Mucosa of stomach (tissue), 1 donor: ENCODE results near the gene VPS4B.
"Not testable (repeated sequence)": the region's sequence is repeated elsewhere in the genome, so short reads cannot be mapped to it uniquely, and the experiment has no call there.

ENCODE experiments used
- H3K27me3 ChIP-seq: one replicate; pipeline ENCODE4 v1.7.0; 2013; ENCODE audit warnings: mild to moderate bottlenecking, low read length; ENCODE audit not compliant: control insufficient read depth, insufficient read depth
- H3K36me3 ChIP-seq: one replicate; pipeline ENCODE4 v1.7.0; 2013; ENCODE audit warnings: low read length; ENCODE audit not compliant: control insufficient read depth, insufficient read depth
- H3K4me1 ChIP-seq: one replicate; pipeline ENCODE4 v1.7.0; 2013; ENCODE audit warnings: mild to moderate bottlenecking, low read length; ENCODE audit not compliant: control insufficient read depth, insufficient read depth
- H3K4me3 ChIP-seq: one replicate; pipeline ENCODE4 v1.7.0; 2013; ENCODE audit warnings: low read length
- H3K9ac ChIP-seq: one replicate; pipeline ENCODE4 v1.7.0; 2013; ENCODE audit warnings: mild to moderate bottlenecking, low read length, moderate library complexity
- H3K9me3 ChIP-seq: one replicate; pipeline ENCODE4 v1.7.0; 2013; ENCODE audit warnings: mild to moderate bottlenecking, low read length, moderate library complexity; ENCODE audit not compliant: control insufficient read depth
- donor health status: Pancreatic carcinoma.

VPS4B gene

DNA sequence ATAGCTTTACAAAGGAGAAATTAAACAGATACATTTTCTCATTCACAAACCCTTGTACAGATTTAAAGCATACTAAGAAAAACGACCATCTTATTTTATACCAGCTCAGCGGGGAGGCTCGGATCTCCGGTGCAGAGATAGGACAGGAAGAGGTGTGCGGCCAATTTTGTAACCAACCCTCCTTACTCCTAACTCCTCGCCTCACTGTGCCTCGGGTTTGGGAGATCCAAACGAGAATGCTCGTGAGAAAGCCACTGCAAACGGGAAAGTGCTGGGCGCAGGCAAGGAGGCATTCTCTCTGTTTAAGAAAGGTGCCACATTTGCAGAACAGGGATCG lies 56.4 kb downstream of the VPS4B start:
- Histone ChIP-seq H3K27me3 (no peaks in the 10 kb centered on the region), H3K9ac (peak overlapping the region; percentile 80)

DNA sequence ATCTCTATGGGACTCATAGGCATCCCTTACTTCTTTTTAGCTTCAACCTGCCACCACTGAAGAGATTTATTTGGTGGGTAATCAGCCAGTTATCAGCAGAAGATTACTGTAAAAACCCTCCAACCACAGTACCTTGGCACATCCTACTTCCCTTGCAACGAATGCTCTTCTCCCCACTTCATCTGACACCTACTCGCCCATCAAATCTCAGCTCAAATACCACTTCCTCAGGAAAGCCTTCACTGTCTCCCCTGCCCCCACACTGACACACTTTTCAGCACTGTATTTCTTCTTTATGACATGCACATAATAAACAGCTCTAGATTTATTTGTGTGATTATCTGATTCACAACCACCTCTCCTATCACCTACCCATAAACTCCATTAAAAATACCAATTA lies 58.3 kb downstream of the VPS4B start:
- Histone ChIP-seq H3K9ac (no peak overlapping the region), H3K27me3 (no peaks in the 10 kb centered on the region), H3K4me1 (no peaks in the 10 kb centered on the region), H3K9me3 (no peaks in the 10 kb centered on the region), H3K4me3 (no peak overlapping the region), H3K36me3 (no peaks in the 10 kb centered on the region)

More for the DNA sequence above, 56.4 kb downstream of the VPS4B start:
- Histone ChIP-seq H3K4me1 (no peaks in the 10 kb centered on the region), H3K36me3 (no peaks in the 10 kb centered on the region), H3K9me3 (no peaks in the 10 kb centered on the region), H3K4me3 (peak overlapping the region; percentile 48)

DNA sequence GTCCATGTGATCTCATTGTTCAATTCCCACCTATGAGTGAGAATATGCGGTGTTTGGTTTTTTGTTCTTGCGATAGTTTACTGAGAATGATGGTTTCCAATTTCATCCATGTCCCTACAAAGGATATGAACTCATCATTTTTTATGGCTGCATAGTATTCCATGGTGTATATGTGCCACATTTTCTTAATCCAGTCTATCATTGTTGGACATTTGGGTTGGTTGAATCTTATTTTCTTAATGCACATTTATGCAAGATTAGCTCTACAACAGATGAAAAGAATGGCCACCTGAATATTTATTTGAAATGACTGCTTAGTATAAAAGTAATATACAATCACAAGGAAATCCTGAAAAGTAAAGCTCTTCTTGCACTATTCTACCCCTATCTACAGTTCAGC lies 58.9 kb downstream of the VPS4B start:
- H3K4me1 ChIP-seq: not testable (repeated sequence)

DNA sequence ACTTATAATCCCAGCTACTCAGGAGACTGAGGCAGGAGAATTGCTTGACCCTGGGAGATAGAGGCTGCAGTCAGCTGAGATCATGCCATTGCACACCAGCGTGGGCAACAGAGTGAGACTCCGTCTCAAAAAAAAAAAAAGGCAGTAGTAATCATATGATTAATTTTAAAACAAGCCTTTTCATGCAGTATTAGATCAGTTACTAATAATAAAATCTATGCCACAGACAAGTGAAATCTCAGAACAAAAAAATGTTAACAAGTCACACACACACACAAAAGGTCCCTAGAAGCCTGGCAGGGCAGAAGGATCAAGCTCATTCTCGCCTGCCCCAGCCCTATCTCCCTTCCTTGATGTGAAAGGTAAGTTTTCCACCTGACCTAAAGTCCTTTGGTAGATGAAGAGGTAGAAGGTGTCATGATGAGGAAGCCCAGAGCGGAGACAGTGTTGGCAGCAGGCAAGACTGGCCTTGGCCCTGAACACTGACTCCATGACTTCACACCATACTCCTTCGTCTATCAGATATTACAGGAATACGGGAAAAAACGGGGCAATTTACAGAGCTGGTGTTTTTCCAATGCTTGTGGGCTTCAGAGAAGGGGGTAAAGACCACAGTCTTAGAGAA lies 65.9 kb downstream of the VPS4B start:
- no peaks in the 10 kb centered on the region for H3K4me1 ChIP-seq
- H3K9ac ChIP-seq: no peak overlapping the region
- H3K36me3 ChIP-seq: no peaks in the 10 kb centered on the region
- H3K4me3 ChIP-seq: no peak overlapping the region
- H3K27me3 ChIP-seq: no peaks in the 10 kb centered on the region
- no peaks in the 10 kb centered on the region for H3K9me3 ChIP-seq

More for the DNA sequence above, 58.9 kb downstream of the VPS4B start:
- H3K9ac ChIP-seq, H3K36me3 ChIP-seq, H3K4me3 ChIP-seq, H3K27me3 ChIP-seq, H3K9me3 ChIP-seq: not testable (repeated sequence)

DNA sequence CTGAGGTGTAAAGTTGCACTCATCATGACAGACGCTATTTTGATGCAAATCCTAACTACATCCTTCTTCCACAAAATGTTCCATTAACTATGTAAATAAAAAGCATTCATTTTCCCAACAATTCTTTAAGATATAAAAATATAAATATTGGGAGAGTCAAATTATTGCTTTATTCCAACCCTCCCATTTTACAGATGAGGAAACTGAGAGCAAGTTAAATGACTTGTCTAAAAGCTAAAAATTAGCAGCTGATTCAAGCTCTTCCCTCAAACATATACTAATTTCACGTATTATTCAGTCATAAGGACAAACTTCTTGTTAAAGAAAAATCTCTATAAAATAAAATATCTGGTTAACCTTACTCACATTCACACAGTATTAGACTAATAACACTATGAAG lies 72.0 kb downstream of the VPS4B start:
- no peaks in the 10 kb centered on the region for H3K9me3 ChIP-seq
- no peaks in the 10 kb centered on the region for H3K27me3 ChIP-seq
- H3K4me3 ChIP-seq: no peak overlapping the region
- no peaks in the 10 kb centered on the region for H3K4me1 ChIP-seq
- H3K36me3 ChIP-seq: no peaks in the 10 kb centered on the region
- H3K9ac ChIP-seq: no peak overlapping the region

DNA sequence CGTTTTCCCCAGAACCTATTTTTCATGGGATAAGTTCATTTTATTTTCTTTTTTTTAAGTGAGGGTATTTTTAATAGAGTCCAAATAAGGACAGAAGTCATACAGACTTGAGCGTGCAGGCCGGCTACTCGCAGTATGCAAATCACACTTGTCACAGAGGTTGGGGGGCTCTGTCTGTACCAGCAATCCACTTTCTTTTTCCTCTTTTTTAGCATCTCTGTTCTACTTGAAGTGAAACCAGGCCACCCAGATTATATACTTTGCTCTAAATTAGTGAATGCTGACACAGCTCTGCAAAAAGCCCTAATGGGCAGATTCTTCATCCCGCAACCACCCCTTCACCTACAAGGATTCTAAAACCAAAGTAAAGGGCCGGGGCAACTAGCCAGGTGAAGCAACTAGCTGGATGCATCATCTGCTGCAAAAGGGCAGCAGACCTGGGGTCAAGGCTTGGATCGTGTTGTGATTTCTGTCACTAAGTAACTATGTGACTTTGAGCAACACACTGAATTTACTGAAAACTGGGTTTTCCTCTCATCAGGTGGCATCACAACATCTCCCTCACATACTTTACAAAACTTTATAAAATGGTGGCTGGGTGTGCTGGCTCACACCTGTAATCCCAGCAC lies 73.7 kb downstream of the VPS4B start:
- Histone ChIP-seq H3K27me3 (no peaks in the 10 kb centered on the region), H3K4me3 (no peak overlapping the region), H3K4me1 (no peaks in the 10 kb centered on the region), H3K9me3 (no peaks in the 10 kb centered on the region), H3K9ac (no peak overlapping the region), H3K36me3 (no peaks in the 10 kb centered on the region)

- no peak overlapping the region for H3K4me3 ChIP-seq
- no peak overlapping the region for H3K9ac ChIP-seq
- H3K36me3 ChIP-seq: no peaks in the 10 kb centered on the region
Observed at GRCh38 chr18:63346480-63347183, 75.6 kb downstream of the VPS4B start.

DNA sequence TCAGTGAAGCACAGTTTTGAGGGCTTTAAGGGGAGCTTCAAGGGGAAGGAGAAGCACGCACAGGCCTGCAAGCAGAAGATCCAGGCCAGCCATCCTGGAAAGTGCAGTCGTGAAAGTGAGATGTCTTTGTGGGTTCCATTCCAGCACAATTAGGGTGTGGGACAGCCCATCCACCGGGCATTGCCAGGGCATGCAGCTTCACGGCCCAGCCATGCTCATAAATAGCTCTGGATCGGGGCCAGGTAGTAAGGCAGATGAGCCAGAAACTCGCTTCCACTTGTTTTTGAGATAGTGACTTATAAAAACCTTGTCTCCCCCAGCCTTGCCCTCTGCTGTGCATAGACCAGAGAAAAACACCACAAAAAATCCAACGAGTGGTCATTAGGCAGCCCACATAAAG lies 76.2 kb downstream of the VPS4B start:
- H3K36me3 ChIP-seq: no peaks in the 10 kb centered on the region
- H3K4me3 ChIP-seq: no peak overlapping the region
- no peaks in the 10 kb centered on the region for H3K27me3 ChIP-seq
- no peaks in the 10 kb centered on the region for H3K4me1 ChIP-seq
- no peaks in the 10 kb centered on the region for H3K9me3 ChIP-seq
- no peak overlapping the region for H3K9ac ChIP-seq

More at GRCh38 chr18:63346480-63347183, 75.6 kb downstream of the VPS4B start:
- Histone ChIP-seq H3K27me3 (no peaks in the 10 kb centered on the region), H3K9me3 (no peaks in the 10 kb centered on the region), H3K4me1 (no peaks in the 10 kb centered on the region)

DNA sequence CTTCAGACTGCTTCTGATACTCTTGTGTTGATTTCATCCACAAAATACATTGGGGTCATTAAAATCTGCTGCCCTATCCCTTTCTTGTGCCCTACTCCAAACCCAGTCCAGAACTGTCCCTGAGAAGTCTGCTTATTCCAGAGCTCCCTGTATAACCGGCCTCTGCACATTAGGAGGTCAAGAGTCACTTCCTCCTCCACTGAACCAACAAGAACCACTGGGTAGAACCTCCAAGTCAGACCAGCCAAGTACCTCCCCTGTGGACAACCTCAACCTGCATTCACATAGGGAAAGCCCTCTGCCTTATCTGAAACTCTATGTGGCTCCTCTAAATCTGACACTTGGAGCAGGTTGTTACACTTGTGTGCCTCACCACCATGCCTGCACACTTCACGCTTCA lies 77.4 kb downstream of the VPS4B start:
- H3K36me3 ChIP-seq: no peaks in the 10 kb centered on the region
- H3K9me3 ChIP-seq: no peaks in the 10 kb centered on the region

DNA sequence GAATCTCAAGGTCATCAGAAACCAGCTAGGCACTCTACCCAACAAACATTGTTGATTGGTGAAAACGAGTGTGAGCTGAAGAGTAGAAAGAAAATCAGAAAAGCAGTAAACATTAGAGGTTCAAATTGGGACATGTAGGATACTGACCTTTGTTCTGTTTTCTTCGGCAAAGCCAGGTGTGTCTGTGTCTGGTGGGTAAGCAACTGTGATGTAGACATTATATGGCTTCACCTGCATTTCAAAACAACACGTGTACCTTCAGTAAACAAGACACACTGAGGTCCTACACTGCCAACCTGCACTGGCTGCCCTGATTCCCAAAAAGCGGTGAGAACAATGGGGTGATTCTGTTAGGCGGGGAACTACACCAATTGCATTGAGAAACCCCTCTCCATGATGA lies 78.0 kb downstream of the VPS4B start:
- H3K4me3 ChIP-seq: no peak overlapping the region
- peaks cover 3% of the 10 kb centered on the region for H3K36me3 ChIP-seq
- no peak overlapping the region for H3K9ac ChIP-seq
- no peaks in the 10 kb centered on the region for H3K27me3 ChIP-seq
- H3K9me3 ChIP-seq: no peaks in the 10 kb centered on the region
- H3K4me1 ChIP-seq: no peaks in the 10 kb centered on the region

More for the DNA sequence above, 77.4 kb downstream of the VPS4B start:
- no peaks in the 10 kb centered on the region for H3K4me1 ChIP-seq
- no peak overlapping the region for H3K9ac ChIP-seq
- H3K4me3 ChIP-seq: no peak overlapping the region
- no peaks in the 10 kb centered on the region for H3K27me3 ChIP-seq

DNA sequence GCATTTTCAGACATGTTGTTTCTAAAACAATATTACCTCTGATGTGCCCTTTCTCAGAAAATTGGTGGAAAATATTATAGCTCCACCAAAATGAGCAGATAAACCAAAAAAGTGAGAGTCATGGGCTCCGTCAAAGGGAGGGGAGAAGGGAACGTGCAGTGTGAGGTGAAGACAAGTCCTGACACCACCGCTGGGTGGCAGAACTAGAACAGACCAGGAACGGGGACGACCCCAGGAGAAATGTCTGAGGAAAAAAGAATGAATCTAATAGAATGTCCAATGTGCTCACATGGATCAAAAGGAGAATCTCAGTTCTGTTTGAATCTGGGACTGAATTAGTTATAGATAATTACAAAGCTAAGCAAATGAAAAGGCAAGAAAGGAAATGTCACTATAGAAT lies 80.1 kb downstream of the VPS4B start:
- Histone ChIP-seq H3K9ac (no peak overlapping the region), H3K9me3 (no peaks in the 10 kb centered on the region), H3K4me3 (no peak overlapping the region), H3K36me3 (peaks cover 6% of the 10 kb centered on the region), H3K27me3 (no peaks in the 10 kb centered on the region), H3K4me1 (no peaks in the 10 kb centered on the region)

GRCh38 chr18:63339920-63340484 lies 82.3 kb downstream of the VPS4B start:
- Histone ChIP-seq H3K4me3 (no peak overlapping the region), H3K9me3 (no peaks in the 10 kb centered on the region), H3K4me1 (no peaks in the 10 kb centered on the region), H3K36me3 (peaks cover 6% of the 10 kb centered on the region), H3K27me3 (no peaks in the 10 kb centered on the region), H3K9ac (no peak overlapping the region)
